Breast epithelium (tissue), 3 donors: ENCODE results near the gene RAPH1.

ENCODE experiments used
- CTCF ChIP-seq, 3 donors: fragments of 450-650 bp; IDR thresholded peaks; one replicate each; pipeline ENCODE4 v1.5.1; 2016 to 2017; ENCODE audit warnings: antibody characterized with exemption in 3 of 3, mild to moderate bottlenecking in 3 of 3, moderate library complexity in 3 of 3
- POLR2AphosphoS5 ChIP-seq, 3 donors: sonication (generic); formaldehyde crosslinking; IDR thresholded peaks; one replicate each; pipeline ENCODE4 v1.6.1; 2017; ENCODE audit warnings: antibody characterized with exemption in 3 of 3

GRCh38 chr2:203431391-203432185 lies 103.5 kb downstream of the RAPH1 start:
- TF ChIP-seq POLR2AphosphoS5 (IDR thresholded peaks at IDR 0.05) (no peak), CTCF (IDR thresholded peaks at IDR 0.05) (no peak)
